HFFc6 (cell line): ENCODE data around the gene HILPDA. TPM values are rescaled to one million over a fixed set of nuclear protein-coding genes. Genes with fewer than 3 reads are reported as not detected.

Experiments used
- DNase-seq: peaks from one replicate; pipeline ENCODE4 v3.0.0-alpha.2; 2018
- H3K27ac Mint-ChIP-seq: 2 replicates; pipeline ENCODE4 v1.8.0; 2020; ENCODE audit warnings: mild to moderate bottlenecking, mixed read lengths
- H3K27me3 Mint-ChIP-seq: 2 replicates; pipeline ENCODE4 v1.8.0; 2021; ENCODE audit warnings: mild to moderate bottlenecking, moderate library complexity, mixed read lengths; ENCODE audit not compliant: insufficient read depth
- H3K36me3 Mint-ChIP-seq: 2 replicates; pipeline ENCODE4 v1.8.0; 2021; ENCODE audit warnings: low read depth, mixed read lengths
- H3K4me1 Mint-ChIP-seq: 2 replicates; pipeline ENCODE4 v1.8.0; 2020; ENCODE audit warnings: low read depth, mixed read lengths
- H3K4me3 Mint-ChIP-seq: 2 replicates; pipeline ENCODE4 v1.8.0; 2020; ENCODE audit warnings: mild to moderate bottlenecking, moderate library complexity, mixed read lengths
- H3K9me3 Mint-ChIP-seq: 2 replicates; pipeline ENCODE4 v1.8.0; 2020; ENCODE audit warnings: mild to moderate bottlenecking, mixed read lengths
- CTCF ChIP-seq: fragments of 200-600 bp; sonication (generic); IDR thresholded peaks from 2 replicates; pipeline ENCODE4 v1.5.0; 2021; ENCODE audit warnings: antibody characterized with exemption, mild to moderate bottlenecking
- total RNA-seq, 6 experiments: library from RNA; stranded (reverse); fragmentation: NEBNext Ultra II Directional; extraction: Animal tissue kit (Norgen Biotek cat#: 25700); gene quantifications; 2 replicates in 1 of 6; 3 replicates in 5 of 6; pipeline ENCODE4 v1.2.3, GENCODE V29; 2021

The HILPDA gene
- total RNA-seq, 6 experiments from 2014 or later: 6.3 to 9.0 (median 7.2) TPM

- Mint-ChIP-seq H3K4me3 (no peak overlapping the region), H3K27ac (no peak overlapping the region), H3K9me3 (no peaks in the 10 kb centered on the region), H3K4me1 (peaks cover 12% of the 10 kb centered on the region), H3K27me3 (peaks cover 12% of the 10 kb centered on the region), H3K36me3 (no peaks in the 10 kb centered on the region)
- no peak for TF ChIP-seq CTCF
- no peak for DNase-seq
These were observed 36.4 kb upstream of the HILPDA start for GRCh38 chr7:128419257-128419656.

DNA sequence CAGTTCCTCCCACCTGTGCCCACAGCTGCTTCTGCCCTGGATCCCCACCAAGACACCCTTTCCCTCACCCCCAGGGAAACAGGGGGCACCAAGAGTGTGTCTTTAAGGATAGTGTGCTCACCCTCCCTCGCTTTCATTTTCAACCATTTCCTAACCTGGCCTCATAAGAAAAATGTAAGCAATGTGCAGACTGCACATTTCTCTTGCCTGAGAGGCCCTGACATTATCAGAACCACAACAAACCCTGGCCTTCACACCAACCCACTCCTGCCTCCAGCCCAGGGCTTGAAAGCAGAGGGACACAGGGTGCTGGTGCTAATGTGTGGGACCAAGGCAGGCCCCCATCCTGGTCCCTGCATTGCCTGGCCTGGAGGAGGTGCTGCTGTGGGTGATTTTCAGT is 34.9 kb upstream of the HILPDA start:
- peaks cover 12% of the 10 kb centered on the region for H3K27me3 Mint-ChIP-seq
- H3K9me3 Mint-ChIP-seq: no peaks in the 10 kb centered on the region
- H3K27ac Mint-ChIP-seq: no peak overlapping the region
- DNase-seq: no peak
- H3K4me1 Mint-ChIP-seq: peaks cover 12% of the 10 kb centered on the region
- TF ChIP-seq CTCF: no peak
- no peaks in the 10 kb centered on the region for H3K36me3 Mint-ChIP-seq
- no peak overlapping the region for H3K4me3 Mint-ChIP-seq

DNA sequence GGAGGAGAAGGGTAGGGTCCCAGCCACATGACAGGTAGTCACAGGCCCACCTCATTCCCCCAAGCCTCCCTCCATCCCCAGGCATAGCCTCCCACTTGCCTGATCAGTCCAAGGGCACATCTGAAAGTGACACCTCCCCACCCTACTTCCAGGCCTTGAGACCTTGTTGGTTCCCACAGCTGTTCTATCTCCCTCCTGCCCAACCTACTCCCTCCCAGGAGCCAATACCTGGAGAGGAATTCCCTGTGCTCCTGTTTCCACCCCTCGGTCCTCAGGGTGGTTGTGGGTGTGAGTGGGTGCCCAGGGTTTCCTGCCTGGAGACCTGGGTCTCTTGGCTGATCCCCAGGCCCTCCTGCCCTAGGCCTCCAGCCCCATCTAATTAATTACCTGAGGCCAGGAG is 34.3 kb upstream of the HILPDA start:
- no peak overlapping the region for H3K4me3 Mint-ChIP-seq
- no peak for DNase-seq
- no peaks in the 10 kb centered on the region for H3K9me3 Mint-ChIP-seq
- H3K4me1 Mint-ChIP-seq: peaks cover 12% of the 10 kb centered on the region
- peaks cover 12% of the 10 kb centered on the region for H3K27me3 Mint-ChIP-seq
- H3K27ac Mint-ChIP-seq: no peak overlapping the region
- no peaks in the 10 kb centered on the region for H3K36me3 Mint-ChIP-seq
- no peak for TF ChIP-seq CTCF

DNA sequence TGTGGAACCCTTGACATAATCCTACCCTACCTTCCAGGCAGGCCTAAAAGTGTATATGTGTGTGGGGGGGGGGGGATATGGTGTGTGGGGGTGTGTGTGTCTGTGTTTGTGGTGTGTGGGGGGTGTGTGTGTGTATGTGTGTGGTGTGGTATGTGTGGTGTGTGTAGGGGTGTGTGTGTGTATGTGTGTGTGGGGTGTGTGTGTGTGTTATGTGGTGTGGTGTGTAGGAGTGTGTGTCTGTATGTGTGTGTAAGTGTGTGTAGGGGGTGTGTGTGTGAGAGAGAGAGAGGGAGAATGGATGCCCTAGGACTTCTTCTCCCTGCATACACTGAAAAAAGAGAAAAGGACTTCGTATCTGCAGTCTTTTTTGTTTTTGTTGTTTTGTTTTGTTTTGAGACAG is 33.6 kb upstream of the HILPDA start:
- DNase-seq: no peak
- TF ChIP-seq CTCF: no peak
- peaks cover 12% of the 10 kb centered on the region for H3K27me3 Mint-ChIP-seq
- H3K9me3 Mint-ChIP-seq: no peaks in the 10 kb centered on the region
- no peak overlapping the region for H3K4me3 Mint-ChIP-seq
- H3K4me1 Mint-ChIP-seq: peaks cover 9% of the 10 kb centered on the region
- H3K36me3 Mint-ChIP-seq: no peaks in the 10 kb centered on the region
- no peak overlapping the region for H3K27ac Mint-ChIP-seq

- Mint-ChIP-seq H3K36me3 (no peaks in the 10 kb centered on the region), H3K27me3 (peaks cover 12% of the 10 kb centered on the region), H3K4me3 (no peak overlapping the region), H3K4me1 (peaks cover 6% of the 10 kb centered on the region; the same call in 1 of the 2 replicates), H3K9me3 (no peaks in the 10 kb centered on the region), H3K27ac (no peak overlapping the region)
- DNase-seq: no peak
- TF ChIP-seq CTCF: no peak
These were observed 32.8 kb upstream of the HILPDA start for GRCh38 chr7:128422842-128423241.
